ENCODE data around the gene HSP90AB1. TPM values are rescaled to one million over a fixed set of nuclear protein-coding genes. Genes with fewer than 3 reads are reported as not detected.
A peak's percentile ranks its signal among the peaks of the same experiment; 100 is the strongest.

The HSP90AB1 gene
- total RNA-seq, 1 donor from 2014 or later: 2,065 TPM

DNA sequence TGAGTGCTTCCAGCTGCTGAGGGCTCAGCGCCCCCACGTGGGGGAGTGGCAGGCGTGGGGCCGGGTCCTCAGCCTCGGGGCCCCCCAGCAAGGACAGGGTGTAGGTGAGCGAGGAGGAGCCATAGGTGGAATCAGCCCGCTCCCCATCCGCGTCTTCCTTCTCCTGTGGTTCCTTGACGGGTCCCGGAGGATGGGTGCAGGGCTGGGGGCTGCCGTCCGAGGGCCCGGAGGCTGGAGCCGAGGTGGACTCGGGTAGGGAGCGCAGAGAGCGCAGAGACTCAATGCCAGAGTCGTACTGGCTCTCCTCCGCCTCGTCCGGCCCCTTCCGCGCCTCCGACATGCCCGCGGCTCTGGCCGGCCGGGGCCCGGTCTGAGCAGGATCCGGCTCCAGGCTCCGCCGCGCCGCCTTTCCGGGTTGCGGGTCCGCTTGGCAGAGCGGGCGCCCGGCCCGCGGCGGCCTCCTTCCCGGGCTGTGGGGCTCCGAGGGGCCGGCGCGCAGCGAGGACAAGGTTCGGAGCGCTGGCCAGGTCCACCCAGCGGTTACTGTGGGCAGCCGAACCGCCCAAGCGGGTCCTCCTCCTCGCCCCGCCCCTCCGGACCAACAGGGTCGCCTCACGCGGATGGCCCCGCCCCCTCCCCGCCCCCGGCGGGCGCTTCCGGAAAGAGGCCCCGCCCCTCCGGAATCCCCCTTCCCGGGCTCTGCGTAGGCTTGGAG, 18.3 kb downstream of the HSP90AB1 start, which contains the start of gene NFKBIE:
Gene NFKBIE (minus strand): TSS at position 545 of the 715 bp plus-strand sequence. CDS start 205 bp downstream, at position 340.
- peaks cover 15% of the 10 kb centered on the region for H3K36me3 Mint-ChIP-seq (ENCODE audit: low read depth)
- no peaks in the 10 kb centered on the region for H3K9me3 Mint-ChIP-seq
- H3K4me3 Mint-ChIP-seq: peak within 1 kb of the TSS; percentile 98
- intact Hi-C loops (cut with micrococcal nuclease): loop anchor here (1.0 to 2.0 kb wide), 5 partner anchors 8 to 138 kb away; partner anchors contain the start of genes CDC5L, HSP90AB1, MRPL14 and SLC35B2
- peaks cover 66% of the 10 kb centered on the region for H3K4me1 Mint-ChIP-seq (ENCODE audit: low read depth)
- peak within 1 kb of the TSS; percentile 95 for H3K27ac Mint-ChIP-seq
- peak; percentile 93 for DNase-seq (ENCODE audit: low spot score)
- peaks cover 15% of the 10 kb centered on the region for H3K27me3 Mint-ChIP-seq (ENCODE audit: insufficient read depth)

DNA sequence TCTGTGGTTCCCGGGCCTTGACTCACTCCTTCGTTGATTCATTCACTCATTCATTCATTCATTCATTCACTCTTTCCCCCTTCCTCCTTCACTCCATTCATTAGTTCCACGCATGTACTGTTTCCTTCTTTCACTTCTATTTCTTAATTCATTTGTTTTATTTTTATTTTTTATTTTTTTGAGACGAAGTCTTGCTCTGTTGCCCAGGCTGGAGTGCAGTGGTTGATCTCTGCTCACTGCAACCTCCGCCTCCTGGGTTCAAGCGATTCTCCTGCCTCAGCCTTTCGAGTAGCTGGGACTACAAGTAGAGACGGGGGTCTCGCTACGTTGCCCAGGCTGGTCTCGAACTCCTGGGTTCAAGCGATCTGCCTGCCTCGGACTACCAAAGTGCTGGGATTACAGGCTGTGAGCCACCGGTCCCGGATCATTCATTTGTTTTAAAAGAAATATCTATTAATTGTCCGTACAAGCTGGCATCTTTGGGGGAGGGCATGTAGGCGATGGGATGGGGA, 18.9 kb downstream of the HSP90AB1 start:
- Mint-ChIP-seq H3K4me3 (peak overlapping the region; percentile 98), H3K36me3 (ENCODE audit: low read depth) (peaks cover 13% of the 10 kb centered on the region), H3K27me3 (ENCODE audit: insufficient read depth) (peaks cover 15% of the 10 kb centered on the region), H3K9me3 (no peaks in the 10 kb centered on the region), H3K4me1 (ENCODE audit: low read depth) (peaks cover 66% of the 10 kb centered on the region), H3K27ac (peak overlapping the region; percentile 89)
- intact Hi-C loops (cut with micrococcal nuclease): loop anchor here (1.0 to 2.0 kb wide), 5 partner anchors 8 to 139 kb away; partner anchors contain the start of genes CDC5L, HSP90AB1, MRPL14 and SLC35B2
- DNase-seq (ENCODE audit: low spot score): no peak

DNA sequence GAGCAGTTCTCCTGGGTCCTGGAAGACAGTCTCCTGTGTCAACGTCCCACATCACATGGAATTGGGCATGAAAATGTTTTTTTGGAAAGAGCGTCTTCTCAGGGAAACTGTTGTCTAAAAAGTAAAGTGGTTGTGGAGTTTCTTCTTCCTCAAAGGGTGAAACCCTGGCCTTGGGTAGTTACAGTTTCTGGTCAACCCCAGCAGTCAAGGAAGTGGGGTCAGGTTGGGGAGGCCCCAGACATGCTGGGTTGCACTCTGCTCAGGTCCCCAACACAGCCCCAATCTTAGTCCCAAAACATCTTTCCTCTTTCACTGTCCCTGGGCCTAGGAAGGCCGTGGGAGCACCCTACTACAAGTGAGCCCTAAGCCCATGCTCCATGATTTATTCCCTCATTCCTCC, 19.4 kb downstream of the HSP90AB1 start:
- Mint-ChIP-seq H3K4me3 (peak overlapping the region; percentile 63), H3K4me1 (ENCODE audit: low read depth) (peaks cover 60% of the 10 kb centered on the region), H3K36me3 (ENCODE audit: low read depth) (peaks cover 8% of the 10 kb centered on the region), H3K27ac (peak overlapping the region; percentile 76), H3K27me3 (ENCODE audit: insufficient read depth) (peaks cover 19% of the 10 kb centered on the region), H3K9me3 (no peaks in the 10 kb centered on the region)
- DNase-seq (ENCODE audit: low spot score): no peak
- intact Hi-C loops (cut with micrococcal nuclease): no loop called here

DNA sequence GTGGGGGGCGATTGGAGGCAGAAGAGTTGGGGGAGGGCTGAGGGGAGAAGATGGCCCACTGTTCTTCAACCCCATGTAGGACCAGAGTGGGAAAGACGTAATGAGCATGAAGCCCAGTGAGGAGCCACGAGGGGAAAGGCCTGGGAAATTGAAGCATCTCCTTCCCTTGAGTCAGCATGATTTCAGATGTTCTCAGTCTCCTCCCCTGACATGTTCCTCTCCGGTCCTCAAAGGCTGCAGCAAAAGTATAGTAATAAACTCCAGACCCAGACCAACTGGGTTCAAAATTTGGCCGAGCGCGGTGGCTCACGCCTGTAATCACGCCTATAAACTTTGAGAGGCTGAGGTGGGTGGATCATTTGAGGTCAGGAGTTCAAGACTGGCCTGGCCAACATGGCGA, 20.4 kb downstream of the HSP90AB1 start:
- intact Hi-C loops (cut with micrococcal nuclease): no loop called here
- H3K27ac Mint-ChIP-seq: no peak overlapping the region
- H3K4me1 Mint-ChIP-seq (ENCODE audit: low read depth): peaks cover 51% of the 10 kb centered on the region
- no peak for DNase-seq (ENCODE audit: low spot score)
- H3K36me3 Mint-ChIP-seq (ENCODE audit: low read depth): peaks cover 8% of the 10 kb centered on the region
- no peak overlapping the region for H3K4me3 Mint-ChIP-seq
- peaks cover 27% of the 10 kb centered on the region for H3K27me3 Mint-ChIP-seq (ENCODE audit: insufficient read depth)
- no peaks in the 10 kb centered on the region for H3K9me3 Mint-ChIP-seq

DNA sequence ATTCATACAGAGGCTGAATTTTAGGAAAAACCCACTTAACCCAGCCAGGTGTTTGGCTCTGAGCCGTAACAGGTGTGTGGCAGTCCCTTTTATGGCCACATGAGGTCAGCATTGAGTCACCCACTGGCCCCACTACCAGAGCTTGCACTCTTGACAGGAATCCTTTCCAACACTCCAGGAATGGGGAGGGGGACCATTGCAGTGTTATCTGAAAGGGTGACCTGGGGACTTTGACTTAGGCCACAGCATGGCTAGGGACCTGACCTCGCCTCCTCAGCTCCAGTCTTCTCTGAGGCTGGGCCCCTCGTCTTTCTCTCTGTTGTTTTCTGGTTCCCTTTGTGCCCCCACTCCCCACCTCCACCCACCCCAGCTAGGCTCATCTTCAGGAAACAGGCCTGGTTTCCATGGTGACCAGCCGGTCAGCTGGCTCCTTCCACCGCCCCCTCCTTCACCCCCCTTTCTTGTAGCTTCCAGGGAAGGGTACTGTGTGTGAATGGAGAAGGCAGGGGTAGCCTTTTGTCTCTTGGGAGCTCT, 21.3 kb downstream of the HSP90AB1 start:
- DNase-seq (ENCODE audit: low spot score): no peak
- Mint-ChIP-seq H3K4me1 (ENCODE audit: low read depth) (peaks cover 42% of the 10 kb centered on the region), H3K9me3 (no peaks in the 10 kb centered on the region), H3K27me3 (ENCODE audit: insufficient read depth) (peaks cover 37% of the 10 kb centered on the region), H3K4me3 (no peak overlapping the region), H3K27ac (no peak overlapping the region), H3K36me3 (ENCODE audit: low read depth) (peaks cover 7% of the 10 kb centered on the region)
- intact Hi-C loops (cut with micrococcal nuclease): loop anchor here (1.0 to 2.0 kb wide), 6 partner anchors 29 to 187 kb away; partner anchors contain the start of gene AARS2

DNA sequence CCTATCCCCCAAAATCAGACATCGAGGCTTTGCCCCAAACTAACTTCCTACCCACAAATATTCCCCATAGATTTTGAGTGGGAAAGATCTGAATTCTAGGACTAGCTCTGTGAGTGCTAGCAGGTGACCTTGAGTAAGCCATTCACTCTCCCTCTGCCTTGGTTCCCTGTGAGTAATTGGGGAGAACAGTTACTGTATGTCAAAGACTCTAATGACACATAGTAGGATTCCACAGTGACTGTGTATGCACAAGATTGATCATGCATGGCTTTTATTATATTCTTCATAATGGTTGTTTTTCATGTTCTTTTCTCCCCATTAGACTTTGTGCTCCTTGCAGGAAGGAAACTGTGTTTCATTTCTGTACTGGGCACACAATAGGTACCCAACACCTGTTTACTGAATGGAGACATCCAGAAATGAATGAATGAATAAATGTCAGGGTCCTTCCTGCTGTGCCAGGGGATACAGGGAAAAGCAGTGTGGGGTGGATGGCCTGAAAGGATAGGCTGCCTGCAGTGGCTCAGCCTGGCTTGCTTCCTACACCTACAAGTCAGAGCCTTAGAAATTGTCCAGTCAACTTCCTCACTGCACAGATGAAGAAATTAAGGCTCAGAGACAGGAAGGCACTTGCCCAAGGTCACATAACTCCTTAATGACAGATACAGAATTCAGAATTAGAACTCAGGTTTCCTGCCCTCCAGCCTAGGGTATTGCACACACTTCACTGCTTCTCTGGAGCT, 22.4 kb downstream of the HSP90AB1 start:
- intact Hi-C loops (cut with micrococcal nuclease): loop anchor here (2.0 kb wide), 3 partner anchors 27 to 185 kb away; no protein-coding TSS in a partner anchor
- Mint-ChIP-seq H3K4me1 (ENCODE audit: low read depth) (peaks cover 31% of the 10 kb centered on the region), H3K4me3 (peak overlapping the region; percentile 45), H3K9me3 (no peaks in the 10 kb centered on the region), H3K36me3 (ENCODE audit: low read depth) (no peaks in the 10 kb centered on the region), H3K27me3 (ENCODE audit: insufficient read depth) (peaks cover 44% of the 10 kb centered on the region), H3K27ac (no peak overlapping the region)
- no peak for DNase-seq (ENCODE audit: low spot score)

DNA sequence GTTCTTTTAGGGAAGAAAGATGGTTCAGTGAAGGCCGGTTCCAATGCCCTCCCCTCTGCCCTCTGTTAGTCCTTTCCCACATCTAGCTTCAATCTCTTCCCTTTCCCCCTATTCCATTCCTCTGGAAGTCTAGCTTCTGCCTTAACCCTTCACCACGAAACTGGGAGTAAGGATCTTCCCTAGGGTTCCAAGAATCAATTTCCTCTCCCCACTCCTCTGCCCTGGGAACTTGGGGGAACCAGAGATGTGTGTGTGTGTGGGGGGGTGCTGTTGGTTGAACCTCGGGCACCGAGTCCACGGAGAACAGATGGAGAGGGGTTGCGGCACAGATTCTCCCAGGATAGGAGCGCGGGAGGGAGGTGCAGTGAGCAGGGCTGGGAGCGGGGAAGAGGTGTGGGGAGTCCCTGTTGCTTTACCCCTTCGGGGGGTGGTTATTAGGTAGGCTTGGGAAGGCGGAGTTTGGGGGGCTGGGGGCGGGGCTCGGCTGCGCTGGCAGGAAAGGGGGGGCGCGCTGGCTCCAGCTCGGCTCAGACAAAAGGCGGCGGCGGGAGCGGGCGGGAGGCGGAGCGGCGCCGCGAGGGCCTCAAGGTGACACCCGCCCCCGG, 23.1 kb downstream of the HSP90AB1 start, which contains the start of gene TMEM151B:
Gene TMEM151B (plus strand): TSS at position 530 of the 605 bp plus-strand sequence. CDS start 293 bp downstream, outside the sequence.
- no peak within 1 kb of the TSS for H3K27ac Mint-ChIP-seq
- H3K4me1 Mint-ChIP-seq (ENCODE audit: low read depth): peaks cover 31% of the 10 kb centered on the region
- peaks cover 50% of the 10 kb centered on the region for H3K27me3 Mint-ChIP-seq (ENCODE audit: insufficient read depth)
- peak within 1 kb of the TSS; percentile 54 for H3K4me3 Mint-ChIP-seq
- no peak for DNase-seq (ENCODE audit: low spot score)
- no peaks in the 10 kb centered on the region for H3K36me3 Mint-ChIP-seq (ENCODE audit: low read depth)
- H3K9me3 Mint-ChIP-seq: no peaks in the 10 kb centered on the region
- intact Hi-C loops (cut with micrococcal nuclease): loop anchor here (2.0 kb wide), 3 partner anchors 27 to 185 kb away; no protein-coding TSS in a partner anchor

DNA sequence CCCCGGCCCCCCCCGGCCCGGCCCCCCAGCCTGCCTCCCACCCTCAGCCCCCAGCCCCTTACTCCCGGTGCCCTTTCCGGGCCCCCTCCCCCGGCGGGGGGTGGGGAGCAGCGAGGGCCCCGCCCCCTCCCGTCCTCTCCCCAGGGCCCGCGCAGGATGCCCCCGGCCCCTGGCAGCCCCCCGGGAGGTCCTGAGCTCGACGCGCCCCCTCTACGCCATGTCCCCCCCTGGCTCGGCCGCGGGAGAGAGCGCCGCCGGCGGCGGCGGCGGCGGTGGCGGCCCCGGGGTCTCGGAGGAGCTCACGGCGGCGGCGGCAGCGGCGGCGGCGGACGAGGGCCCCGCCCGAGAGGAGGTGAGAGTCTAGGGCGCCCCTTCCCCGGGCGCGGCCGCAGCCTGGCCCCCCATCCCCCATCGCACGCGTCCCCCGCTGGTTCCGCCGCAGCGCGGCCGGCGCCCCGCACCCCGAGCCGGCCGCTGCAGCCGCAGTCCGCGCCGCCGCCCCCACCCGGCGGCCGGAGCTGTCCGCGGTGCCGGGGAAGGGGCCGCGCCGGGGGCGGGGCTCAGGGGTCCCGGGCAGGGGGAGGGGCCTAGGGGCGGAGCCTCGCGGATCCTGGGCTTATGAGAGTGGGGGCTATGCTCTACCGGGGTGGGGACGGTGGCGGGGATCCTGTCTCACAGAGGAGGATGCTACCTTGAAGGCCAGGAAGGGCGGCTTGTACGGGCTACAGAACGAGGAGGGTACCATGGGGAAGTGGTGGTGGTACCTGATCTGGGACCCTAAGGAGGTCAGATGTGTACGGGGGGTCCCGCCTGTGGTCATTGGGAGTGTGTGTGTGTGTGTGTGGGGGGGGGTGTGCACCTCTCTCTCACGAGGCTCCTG, 23.9 kb downstream of the HSP90AB1 start:
- intact Hi-C loops (cut with micrococcal nuclease): no loop called here
- peak overlapping the region; percentile 54 for H3K4me3 Mint-ChIP-seq
- peaks cover 50% of the 10 kb centered on the region for H3K27me3 Mint-ChIP-seq (ENCODE audit: insufficient read depth)
- H3K27ac Mint-ChIP-seq: no peak overlapping the region
- no peaks in the 10 kb centered on the region for H3K9me3 Mint-ChIP-seq
- no peaks in the 10 kb centered on the region for H3K36me3 Mint-ChIP-seq (ENCODE audit: low read depth)
- peaks cover 29% of the 10 kb centered on the region for H3K4me1 Mint-ChIP-seq (ENCODE audit: low read depth)
- no peak for DNase-seq (ENCODE audit: low spot score)

DNA sequence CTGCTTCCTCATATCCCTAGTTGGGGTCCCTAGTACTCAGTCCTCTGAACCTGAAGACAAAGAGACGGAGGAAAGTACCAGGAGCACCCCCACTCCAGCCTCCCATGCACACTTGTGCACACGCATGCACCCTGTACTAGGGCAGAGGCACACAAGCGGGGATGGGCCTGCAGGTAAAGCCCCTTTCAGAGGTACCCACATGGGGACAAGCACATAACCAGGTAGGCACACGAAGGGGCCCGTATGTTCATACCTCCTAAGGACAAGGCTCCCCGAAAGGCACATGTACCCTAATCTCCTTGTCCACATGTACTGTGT, 24.5 kb downstream of the HSP90AB1 start:
- intact Hi-C loops (cut with micrococcal nuclease): no loop called here
- DNase-seq (ENCODE audit: low spot score): no peak
- no peaks in the 10 kb centered on the region for H3K36me3 Mint-ChIP-seq (ENCODE audit: low read depth)
- no peaks in the 10 kb centered on the region for H3K9me3 Mint-ChIP-seq
- peaks cover 50% of the 10 kb centered on the region for H3K27me3 Mint-ChIP-seq (ENCODE audit: insufficient read depth)
- H3K4me1 Mint-ChIP-seq (ENCODE audit: low read depth): peaks cover 23% of the 10 kb centered on the region
- H3K4me3 Mint-ChIP-seq: peak overlapping the region; percentile 54
- no peak overlapping the region for H3K27ac Mint-ChIP-seq

DNA sequence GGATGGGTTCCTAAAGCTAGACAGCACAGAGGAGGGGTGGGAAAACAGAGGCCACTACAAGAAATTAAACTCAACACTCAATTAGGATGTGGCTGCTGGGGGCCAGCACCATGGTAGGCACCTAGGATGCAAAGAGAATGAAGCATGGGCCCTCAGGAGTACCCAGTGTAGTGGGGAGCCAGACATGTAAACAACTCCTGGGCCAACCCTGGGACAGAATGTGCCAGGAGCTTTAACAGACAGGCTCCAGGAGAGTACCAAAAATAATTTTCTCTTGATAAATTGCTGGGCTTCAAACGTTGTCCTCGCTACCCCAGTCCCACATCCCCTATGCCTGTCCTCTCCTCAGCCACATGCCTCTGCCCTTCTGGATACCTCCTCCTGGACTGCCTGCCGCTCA, 25.0 kb downstream of the HSP90AB1 start:
- H3K36me3 Mint-ChIP-seq (ENCODE audit: low read depth): no peaks in the 10 kb centered on the region
- H3K4me3 Mint-ChIP-seq: peak overlapping the region; percentile 9
- intact Hi-C loops (cut with micrococcal nuclease): no loop called here
- no peak overlapping the region for H3K27ac Mint-ChIP-seq
- no peaks in the 10 kb centered on the region for H3K9me3 Mint-ChIP-seq
- no peak for DNase-seq (ENCODE audit: low spot score)
- H3K4me1 Mint-ChIP-seq (ENCODE audit: low read depth): peaks cover 17% of the 10 kb centered on the region
- peaks cover 54% of the 10 kb centered on the region for H3K27me3 Mint-ChIP-seq (ENCODE audit: insufficient read depth)

DNA sequence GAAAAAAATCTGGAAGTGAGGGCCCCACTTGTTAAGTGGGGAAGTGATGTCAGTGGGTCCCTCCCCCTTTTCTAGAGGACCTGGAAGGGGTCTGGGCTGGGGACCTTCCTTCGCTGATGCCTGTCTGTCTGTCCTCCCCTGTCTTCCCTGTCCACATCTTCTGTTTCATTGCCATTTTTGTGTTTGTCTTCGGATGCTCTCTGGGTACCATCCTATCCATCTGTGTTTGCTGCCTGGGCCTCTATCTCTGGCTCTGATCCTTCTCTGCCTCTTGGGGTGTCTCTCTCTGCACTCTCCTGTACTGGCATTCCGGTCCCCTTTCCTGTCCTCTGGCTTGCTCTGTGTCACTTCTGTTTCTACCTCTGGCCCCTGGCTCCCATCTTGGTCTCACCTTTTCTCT, 25.6 kb downstream of the HSP90AB1 start:
- no peak for DNase-seq (ENCODE audit: low spot score)
- H3K27me3 Mint-ChIP-seq (ENCODE audit: insufficient read depth): peaks cover 60% of the 10 kb centered on the region
- no peak overlapping the region for H3K27ac Mint-ChIP-seq
- H3K4me3 Mint-ChIP-seq: peak overlapping the region; percentile 3
- no peaks in the 10 kb centered on the region for H3K36me3 Mint-ChIP-seq (ENCODE audit: low read depth)
- H3K4me1 Mint-ChIP-seq (ENCODE audit: low read depth): peaks cover 14% of the 10 kb centered on the region
- intact Hi-C loops (cut with micrococcal nuclease): no loop called here
- no peaks in the 10 kb centered on the region for H3K9me3 Mint-ChIP-seq
